Measurements from ENCODE around the gene OTOG.

The OTOG gene

DNA sequence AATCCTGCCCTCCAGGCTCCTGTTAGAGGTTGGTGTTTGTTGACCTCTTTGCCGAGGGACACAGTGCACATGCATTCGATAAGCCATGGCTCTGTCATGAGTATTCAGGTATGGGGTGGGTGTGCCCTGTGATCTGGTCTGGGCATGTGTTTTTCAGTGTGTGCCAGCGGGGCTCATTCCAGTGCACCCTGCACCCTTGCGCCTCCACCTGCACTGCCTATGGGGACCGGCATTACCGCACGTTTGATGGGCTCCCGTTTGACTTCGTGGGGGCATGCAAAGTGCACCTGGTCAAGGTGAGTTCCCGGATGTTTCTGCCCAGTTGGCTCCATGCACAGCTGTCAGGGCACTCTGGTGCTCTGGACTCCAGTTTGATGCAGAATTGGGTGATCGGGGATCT lies 44.2 kb downstream of the OTOG start:
- DNase-seq = no peak

DNA sequence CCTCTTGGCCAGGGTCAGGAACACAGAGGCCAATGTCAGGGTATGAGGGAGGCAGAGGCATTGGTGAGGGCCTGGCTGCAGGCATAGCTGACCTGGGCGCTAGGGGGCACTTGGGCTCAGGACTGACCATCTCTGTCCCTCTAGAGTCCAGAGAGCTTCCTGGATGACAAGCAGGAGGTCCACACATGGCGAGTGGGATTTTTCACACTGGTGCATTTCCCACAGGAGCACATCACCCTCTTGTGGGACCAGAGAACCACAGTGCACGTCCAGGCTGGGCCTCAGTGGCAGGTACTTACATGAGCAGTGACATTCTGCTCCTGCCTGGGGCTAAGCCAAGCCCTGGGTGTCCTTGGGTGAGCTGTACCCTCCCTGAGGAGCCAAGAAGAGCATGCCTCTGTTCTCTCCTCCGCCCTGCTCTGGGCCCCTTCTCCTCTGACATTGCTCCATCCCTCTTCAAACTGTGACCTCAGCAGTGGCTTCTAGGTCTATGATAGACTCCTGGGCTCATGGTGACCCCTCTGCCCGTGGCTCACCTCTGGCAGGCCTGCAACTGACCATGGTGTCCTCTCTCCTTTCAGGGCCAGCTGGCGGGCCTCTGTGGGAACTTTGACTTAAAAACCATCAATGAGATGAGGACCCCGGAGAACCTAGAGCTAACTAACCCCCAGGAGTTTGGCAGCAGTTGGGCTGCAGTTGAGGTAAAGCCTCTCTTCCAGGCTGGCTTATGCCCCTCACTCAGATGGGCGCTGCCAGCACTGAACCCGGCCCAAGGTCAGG lies 46.6 kb downstream of the OTOG start:
- DNase-seq = no peak

DNA sequence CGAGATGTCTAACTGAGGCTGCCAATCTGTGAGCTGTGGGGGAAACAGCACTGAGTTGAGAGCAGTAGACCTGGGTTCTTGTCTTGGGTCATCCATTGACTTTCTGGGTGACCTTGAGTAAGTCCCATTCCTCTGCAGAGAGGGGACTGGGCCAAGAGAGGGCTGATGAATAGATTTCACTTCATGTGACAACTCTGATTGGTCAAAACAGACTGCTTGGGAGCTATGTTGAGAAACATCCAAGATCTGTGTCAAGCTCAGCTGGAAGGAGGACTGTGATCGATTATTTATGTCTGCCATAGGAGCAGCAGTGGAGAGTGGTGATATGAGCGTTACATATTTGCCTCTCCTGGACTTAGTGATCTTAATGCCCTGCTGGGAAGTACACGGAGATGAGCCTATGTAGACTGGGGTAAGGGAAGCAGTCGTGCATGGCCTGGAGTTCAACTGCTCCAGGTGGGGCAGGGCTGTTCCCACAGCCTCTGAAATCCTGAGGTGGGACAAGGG lies 47.7 kb downstream of the OTOG start:
- DNase-seq = no peak

DNA sequence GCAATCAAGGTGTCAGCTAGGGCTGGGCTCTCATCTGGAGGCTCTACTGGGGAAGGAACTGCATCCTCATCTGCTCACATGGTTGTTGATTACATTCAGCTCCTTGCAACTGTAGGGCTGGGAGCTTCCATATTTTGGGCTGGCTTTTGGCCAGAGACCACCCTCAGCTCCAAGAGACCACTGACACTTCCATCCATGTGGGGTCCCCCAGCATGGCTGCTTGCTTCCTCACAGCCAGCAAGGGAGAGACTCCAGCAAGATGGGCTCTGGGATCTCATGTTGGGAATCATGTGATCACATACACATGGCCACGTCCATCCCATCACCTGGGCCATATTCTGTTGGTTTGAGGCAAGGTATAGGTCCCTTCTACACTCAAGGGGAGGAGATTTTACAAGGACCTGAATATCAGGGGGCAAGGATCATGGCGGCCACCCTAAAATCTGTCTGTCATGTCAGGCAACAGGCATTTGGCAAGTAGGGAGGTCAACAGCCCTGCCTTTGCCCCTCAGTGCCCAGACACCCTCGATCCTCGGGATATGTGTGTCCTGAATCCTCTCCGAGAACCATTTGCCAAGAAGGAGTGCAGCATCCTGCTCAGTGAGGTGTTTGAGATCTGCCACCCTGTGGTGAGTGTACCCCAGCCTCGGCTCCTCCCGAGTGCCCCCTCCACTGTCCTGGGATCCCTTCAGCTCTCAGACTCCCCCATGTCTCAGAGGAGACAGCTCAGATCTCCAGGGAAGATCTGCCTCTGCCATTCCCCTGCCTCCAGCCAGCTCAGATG lies 48.7 kb downstream of the OTOG start:
- peak in 1 of 2 experiments; percentile 1 for DNase-seq

DNA sequence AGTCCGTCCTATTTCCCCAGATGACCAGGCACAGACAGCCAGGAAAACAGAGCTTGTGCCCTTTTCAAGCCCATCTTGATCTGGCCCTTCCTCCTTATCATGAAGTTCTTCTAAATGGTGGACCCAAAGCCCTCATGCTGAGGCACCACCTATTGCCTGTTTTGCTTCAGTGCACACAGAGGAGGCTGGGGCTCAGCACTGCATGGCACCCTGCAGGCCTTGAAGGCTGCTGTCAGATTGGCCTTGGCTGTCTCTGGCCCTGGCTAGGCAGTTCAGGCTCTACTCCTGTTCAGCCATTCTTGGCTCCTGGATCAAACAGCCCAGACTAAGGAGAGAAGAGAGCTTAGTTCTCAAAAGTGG lies 49.2 kb downstream of the OTOG start:
- DNase-seq = no peak

DNA sequence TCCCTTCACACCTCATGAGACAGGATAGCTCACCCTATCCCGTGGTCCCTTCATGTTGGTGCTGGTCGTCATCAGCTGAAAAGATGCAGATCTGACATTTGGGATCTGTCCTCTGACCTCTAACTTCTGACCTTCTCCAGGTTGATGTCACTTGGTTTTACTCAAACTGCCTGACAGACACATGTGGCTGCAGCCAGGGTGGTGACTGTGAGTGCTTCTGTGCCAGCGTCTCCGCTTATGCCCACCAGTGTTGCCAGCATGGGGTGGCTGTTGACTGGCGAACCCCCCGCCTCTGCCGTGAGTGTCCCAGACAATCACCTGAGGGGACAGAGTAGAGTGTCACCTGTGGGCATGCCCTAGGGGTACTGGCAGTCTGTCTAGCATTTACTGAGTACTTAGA lies 49.7 kb downstream of the OTOG start:
- DNase-seq = no peak

DNA sequence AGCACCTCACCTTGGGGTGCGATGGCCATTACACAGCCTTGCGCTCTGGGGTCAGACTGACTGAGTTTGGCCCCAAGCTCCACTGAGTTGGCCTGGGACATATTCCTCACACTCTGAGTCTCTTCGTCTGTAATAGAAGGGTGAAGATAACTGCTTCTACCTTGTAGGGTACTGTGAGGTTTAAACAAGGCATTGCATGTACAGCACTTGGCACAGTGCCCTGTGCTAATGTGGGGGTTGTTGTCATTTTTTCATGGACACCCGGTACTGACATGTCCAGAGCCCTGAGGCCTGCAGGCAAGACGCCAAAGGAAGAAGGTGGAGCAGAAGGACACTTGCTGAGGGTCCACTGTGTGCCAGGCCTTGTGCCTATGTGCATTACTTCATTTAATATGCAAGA lies 50.7 kb downstream of the OTOG start:
- no peak for DNase-seq

DNA sequence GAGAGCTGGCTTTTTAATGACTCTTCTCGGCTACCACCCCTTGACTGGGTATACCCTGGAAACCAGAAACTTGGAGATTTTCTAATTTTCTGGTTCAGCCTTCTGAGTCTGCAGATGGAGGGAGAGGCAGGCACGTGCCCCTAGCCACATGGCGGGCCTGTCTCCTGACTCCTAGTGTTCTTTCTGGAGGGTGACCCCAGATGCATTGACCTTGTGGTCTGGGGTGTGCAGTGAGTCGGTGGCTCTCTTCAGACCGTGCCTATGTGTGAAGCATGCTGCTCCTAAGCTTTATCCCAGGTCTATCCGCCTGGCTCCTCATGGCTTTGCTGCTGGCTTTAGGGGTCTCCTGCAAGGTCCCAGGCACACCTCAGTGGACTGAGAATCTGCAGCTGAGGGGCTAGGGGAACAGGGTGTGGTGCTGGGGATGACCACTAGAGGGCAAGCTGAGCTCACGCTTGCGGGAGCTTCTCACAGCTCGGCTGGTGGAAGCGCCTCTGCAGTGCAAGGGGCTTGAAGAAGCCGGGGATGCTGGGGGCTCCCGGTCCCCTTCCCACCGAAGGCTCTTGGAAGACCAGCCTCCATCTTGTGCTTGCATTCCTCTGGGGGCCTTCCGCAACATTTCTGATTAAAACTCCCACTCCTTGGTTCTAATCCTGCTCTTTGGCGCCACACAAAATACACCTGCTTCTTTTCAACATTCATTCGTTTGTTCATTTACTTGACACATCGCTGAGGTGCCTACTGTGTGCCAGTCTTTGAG lies 51.8 kb downstream of the OTOG start:
- DNase-seq = peak; percentile 81

DNA sequence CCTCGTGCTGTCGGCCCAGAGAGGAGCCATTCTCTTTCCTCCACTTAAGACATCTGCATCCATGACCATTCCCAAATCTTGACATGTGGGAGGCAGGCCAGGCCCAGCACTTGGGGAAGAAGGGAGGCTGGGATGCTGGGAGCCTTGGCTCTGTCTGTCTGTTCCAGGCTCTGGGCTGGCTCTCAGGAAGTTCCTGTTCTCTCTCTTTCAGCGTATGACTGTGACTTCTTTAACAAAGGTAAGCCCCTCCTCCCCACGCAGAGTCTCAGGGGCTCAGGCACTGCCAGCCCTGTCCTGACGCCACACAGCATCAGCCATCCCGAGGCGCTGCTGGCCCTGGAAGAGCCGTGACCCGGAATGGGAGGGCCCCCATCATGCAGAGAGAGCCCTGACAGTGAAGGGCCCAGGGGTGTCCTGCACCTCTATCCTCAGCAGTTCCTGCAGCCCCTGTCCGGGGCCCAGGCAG lies 52.4 kb downstream of the OTOG start:
- no peak for DNase-seq

DNA sequence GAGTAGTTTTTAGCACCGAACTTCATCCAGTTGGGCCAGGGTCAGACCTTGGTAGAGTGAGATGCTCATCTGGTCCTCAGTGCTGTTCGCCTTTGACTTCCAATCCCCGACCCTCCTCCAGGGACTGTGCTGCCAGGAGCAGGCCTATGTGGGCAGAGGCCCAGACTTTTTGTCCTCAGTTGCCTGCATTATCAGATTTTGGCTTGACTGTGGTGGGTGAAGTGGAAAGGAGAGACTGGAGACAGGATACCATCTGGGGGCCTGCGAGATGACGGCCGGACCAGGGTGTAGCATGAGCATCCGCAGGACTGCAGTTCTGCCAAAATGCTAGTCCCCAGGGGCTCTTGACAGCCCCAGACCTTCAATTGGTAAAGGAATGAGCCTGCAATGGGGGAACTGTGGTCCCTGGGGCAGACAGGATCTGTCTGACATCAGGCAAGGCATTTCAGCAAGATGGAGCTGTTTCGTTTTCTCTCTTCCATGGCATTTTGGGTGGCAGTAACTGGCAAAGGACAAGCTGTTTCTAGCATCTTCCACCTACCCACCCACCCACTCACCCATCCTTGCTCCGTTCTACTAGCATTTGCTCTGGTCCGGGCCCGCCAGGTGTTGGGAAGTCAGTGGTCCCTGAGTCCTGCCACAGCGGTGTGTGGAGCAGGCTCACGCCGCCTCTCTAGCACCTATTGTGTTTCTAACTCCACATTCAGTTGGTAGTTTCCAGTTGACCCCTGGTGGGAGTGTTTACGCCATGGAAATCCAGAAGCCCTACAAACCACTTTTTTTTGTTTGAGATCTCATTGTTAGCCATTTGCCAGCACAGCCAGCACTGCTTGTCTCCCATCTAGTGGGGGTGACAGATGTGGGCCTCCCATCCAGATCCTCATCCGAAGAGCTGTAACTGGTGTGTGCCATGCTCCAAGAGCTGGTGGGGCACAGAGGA lies 53.5 kb downstream of the OTOG start:
- DNase-seq = no peak

DNA sequence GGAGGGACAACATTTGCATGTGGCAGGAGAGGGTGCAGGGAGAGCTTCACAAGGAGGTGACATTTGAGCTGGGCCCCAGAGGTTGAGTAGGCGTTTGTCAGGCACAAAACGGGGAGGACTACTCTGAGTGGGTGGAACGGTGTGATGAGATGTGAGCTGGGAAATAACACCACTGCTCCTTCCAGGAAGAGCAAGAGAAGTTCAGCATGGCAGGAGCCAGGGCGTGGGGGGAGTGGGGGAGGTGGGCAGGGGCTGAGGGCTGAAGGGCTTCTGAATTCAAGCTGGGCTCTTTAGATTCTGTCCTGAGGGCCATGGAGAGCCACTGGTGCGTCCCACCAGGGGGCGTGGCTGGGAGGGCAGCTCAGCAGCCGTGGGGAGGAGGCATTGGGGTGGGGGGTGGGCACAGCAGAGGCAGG lies 54.2 kb downstream of the OTOG start:
- no peak for DNase-seq

DNA sequence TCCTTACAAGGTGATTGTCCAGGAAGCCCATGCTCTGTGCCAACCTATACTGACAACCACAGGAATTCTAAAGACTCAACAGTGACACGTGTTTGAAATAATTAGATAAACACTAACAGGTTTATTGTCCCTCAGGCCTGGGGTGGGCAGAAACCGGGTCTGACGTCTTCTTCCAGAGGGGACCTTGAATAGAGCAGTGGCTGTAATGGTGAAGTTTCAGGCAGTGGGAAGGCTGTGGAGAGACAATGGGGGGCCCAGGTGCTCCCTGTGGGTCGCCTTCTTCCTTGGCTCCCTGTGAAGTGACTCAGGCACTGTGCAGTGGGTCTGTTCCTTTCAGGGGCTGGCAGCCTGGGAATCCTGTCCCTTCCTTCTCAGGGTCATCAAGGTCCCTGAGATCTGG lies 54.6 kb downstream of the OTOG start:
- no peak for DNase-seq

DNA sequence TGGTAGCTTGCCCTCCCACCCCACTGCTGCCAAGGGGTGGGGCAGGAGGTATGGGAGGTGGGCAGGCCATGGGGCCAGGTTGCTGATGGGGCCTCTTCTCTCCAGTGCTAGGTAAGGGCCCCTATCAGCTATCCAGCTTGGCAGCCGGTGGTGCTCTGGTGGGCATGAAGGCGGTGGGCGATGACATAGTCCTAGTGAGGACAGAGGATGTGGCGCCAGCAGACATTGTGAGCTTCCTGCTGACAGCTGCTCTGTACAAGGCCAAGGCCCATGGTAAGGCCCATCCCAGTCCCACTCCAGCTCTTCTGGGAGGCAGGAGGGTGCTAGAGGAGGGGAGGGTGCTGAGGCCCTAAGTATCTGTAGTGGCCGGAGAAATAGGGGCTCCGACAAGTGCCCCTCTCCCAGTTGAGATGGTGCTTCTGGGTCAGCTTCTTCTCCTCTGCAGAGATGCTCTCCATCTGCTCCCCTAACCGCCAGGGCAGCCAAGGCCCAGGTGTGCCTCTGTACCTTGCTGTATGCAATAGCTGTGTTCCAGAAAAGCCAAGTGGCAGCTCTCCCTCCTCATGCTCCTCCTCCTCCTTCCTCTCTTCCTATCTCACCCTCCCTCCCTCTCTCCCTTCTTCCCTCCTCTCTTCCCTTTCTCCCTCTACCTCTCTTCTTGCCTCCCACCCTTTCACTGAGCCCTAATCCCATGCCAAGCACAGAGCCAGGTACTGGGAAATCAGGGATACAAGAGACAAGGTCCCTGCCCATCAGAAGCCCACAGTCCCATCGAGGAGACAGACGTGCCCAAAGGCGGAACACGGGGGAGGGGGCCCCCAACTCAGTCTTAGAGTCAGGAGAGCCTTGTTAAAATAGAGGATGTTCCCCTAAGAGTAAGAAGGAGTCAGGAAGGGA lies 55.3 kb downstream of the OTOG start:
- DNase-seq = no peak

DNA sequence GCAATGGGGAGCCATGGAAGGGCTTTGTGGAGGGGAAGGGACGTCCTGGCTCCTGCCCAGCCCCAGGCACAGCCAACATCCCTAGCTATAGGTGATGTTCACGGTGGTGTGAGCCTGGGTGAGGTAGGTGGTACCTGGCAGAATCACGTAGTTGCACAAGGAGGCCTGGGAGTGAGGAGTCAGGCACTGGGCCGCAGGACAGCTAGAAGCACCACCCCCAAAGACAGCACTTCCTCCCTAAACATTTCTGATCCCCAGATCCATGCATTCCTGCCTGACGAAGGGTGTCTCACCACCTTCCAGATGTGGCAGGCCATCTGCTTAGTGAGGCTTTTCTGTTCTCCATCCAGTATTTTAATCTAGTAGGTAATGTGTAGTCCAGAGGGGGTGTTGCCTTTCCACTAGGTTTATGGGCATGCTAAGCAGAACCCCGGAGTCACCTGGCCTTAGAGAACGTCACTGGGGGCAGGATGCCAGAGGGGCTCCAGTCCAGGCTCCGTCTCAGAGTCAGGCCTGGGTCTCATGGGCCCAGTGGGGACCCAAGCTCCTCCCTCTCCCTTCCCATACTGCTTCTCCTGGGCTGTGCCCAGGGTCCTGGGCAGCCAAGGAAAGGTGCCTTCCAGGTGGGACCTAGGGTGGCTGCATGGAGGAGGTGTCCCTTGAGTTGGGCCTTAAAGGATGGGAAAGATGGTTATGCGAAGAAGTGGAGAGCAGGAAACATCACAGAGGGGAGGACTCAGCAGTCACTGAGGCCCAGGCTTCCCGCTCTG lies 56.2 kb downstream of the OTOG start:
- no peak for DNase-seq

DNA sequence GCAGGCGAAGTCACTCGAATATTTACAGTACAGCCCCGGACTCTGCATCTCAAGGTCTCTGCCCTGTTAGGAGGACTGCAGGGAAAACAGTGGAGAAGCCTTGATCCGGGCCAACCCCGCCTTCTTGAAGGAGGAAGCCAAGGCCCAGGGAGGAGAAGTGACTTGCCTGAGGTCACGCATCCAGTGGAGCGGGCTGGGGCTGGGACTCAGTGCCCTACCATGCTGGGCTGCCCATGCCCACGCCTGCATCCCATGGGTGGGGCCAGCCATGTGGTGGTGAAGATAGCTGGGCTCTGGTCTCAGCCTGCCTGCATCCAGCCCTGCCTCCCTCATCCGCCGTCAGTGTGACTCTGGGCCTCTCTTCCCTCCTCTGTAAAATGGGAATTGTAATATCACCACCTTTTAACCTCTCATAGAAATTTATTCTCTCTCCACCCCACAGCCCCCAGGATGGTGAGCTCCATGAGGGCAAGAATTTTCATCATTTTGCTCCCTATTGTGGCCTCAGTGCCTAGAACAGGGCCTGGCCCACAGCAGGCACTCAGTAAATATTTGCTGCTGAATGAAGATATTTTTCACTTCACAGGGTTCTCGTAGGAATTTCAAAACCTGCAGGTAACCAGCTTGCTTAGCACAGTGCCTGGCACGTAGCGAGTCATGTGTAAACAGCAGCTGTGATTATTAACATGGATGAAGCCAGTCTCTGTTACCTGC lies 57.3 kb downstream of the OTOG start:
- DNase-seq = no peak

DNA sequence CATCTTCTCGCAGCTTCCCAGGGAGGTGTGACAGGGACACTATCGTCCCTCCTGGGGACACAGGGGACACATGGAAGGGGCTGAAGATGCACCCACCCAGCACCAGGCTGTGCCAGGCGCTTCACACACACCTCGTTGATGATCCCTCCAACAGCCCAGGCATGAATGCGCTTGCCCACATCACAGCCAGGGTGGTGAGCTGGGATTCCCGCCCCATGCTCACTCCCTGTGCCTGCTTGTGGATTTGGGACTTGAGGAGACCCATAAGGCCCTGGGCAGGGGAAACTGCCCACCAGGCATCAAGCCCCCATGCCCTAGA lies 57.8 kb downstream of the OTOG start:
- no peak for DNase-seq

DNA sequence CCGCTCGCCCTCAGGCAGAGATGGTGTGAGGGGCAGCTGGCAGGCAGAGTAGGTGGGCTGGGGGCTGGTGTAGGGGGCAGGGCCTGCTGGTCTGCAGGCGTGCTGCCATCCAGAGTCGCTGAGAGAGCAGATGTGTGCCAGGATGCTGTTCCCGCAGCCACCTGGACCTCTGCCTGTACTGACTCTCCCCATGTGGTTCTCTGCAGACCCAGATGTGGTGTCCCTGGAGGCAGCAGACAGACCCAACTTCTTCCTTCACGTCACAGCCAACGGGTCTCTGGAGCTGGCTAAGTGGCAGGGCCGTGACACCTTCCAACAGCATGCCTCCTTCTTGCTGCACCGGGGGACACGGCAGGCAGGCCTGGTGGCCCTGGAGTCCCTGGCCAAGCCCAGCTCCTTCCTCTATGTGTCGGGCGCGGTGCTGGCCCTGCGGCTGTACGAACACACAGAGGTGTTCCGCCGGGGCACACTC lies 58.6 kb downstream of the OTOG start:
- no peak for DNase-seq

DNA sequence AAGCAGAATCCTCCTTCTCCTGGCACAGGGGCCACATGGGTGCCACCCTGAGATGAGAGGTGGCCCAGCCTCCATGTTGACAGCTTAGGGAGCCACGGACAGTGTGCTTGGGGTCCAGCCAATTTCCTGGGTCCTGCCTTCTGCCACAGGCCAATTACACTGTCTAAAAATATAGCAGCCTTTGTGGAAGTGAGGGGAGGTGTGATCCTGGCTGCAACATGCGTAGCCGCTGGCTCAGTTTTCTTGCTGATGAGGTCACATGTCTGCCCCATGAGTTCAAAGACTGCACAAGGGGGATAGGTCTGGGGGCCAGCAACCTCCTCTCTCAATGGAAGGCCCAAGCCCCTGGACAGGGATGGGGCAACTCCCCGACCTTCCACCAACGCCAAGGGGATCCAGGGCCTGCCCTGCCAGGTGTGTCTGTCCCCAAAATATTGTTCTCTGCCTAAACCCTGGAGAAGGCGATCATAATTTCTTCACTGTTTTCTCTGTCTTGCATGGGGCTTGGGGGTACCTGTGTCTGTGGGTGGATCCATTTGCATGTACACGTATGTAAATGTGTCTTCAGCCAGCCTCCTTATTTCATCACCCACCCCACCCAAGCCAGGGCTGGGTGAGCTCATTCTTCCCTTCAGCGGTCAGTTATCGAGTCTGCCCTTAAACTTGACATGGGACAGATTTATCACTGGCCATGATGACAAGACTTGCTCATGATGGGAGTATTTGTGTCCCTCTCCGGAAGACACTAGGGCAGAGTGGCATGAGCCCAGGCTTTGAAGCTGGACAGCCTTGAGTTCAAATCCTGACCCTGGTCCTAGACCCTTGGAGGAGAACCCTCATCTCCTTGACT lies 59.4 kb downstream of the OTOG start:
- DNase-seq = no peak

DNA sequence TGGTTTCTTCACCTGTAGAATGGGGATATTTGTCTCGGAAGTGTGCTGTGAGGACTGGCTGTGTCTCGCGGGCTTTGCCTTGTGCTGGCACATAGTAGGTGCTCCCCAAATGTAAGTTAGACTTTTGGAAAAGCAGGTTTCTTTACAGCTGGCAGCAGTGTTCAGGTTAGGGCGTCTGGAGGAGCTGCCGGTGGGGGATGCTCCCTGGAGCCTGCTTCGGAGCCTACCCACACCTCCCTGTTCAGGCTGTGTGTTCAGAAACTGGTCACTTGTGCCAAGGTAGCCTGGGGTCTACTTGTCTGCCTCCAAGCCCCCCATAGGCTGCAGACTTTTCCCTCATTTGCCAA lies 60.0 kb downstream of the OTOG start:
- DNase-seq = no peak
